ENCODE data around the gene KLHL29.

KLHL29 gene

DNA sequence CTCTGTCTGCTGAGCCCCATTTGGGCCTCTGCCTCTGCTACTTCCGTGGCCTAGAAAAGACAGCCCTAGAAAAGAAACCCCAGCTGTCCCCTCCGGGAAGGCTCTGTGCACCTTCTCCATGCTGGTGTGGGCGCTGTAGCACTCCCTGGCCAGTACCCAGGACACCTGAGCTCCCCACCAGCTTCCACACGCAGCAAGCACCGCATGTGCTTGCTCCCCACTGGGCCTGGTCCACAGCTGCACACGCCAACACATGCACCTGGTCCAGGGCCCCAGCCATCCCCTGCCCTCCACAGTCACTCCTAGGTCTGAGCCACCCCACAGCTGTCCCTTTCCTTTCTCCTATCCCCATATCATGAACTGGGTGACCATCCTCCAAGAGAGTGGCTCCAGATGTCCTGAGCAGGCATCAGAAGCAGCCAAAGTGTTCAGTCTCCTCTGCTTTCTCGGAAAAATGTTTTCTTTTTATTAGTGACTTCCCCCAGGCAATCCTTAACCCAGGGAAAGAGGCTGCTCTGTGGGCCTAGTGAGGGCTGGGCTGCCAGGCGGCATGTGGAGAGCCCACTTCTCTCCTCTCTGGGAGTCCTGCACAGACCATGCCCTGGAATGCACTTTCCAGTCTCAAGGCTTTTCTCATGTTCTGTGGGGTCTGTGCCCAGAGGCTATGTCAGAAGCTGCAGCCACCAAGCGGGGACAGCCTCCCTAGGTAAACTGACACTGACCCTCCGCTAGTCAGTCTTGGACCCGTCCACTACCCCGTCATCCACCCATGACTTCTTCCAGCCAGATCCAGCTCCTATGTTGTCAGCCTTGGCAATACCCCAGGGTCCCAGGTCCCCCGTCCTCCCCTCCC lies 133.7 kb downstream of the KLHL29 start:
- no peak overlapping the region for H3K4me3 ChIP-seq (replicated peaks; ENCODE audit: low read depth, low read length)
- DNase-seq (ENCODE audit: low read depth), result no peak
- TF ChIP-seq, protein P1, sequence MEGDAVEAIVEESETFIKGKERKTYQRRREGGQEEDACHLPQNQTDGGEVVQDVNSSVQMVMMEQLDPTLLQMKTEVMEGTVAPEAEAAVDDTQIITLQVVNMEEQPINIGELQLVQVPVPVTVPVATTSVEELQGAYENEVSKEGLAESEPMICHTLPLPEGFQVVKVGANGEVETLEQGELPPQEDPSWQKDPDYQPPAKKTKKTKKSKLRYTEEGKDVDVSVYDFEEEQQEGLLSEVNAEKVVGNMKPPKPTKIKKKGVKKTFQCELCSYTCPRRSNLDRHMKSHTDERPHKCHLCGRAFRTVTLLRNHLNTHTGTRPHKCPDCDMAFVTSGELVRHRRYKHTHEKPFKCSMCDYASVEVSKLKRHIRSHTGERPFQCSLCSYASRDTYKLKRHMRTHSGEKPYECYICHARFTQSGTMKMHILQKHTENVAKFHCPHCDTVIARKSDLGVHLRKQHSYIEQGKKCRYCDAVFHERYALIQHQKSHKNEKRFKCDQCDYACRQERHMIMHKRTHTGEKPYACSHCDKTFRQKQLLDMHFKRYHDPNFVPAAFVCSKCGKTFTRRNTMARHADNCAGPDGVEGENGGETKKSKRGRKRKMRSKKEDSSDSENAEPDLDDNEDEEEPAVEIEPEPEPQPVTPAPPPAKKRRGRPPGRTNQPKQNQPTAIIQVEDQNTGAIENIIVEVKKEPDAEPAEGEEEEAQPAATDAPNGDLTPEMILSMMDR (IDR thresholded peaks at IDR 0.05; ENCODE audit: low read length, missing control alignments), result no peak

DNA sequence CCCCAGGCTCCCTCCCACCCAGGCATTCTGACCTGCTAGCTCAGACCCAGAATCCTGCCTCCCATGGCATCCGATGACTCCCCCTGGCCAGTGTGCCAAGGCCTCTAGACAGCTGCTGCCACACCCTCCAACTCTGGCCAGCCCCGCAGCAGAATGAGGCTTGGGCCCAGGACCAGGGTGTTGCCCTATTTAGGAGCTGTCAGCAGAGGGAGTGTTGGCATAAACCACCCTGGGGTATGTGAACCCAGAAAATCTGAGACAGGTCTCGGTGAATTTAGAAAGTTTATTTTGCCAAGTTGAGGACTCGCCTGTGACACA lies 134.3 kb downstream of the KLHL29 start:
- TF ChIP-seq, protein P1 (IDR thresholded peaks at IDR 0.05; ENCODE audit: low read length, missing control alignments), result no peak
- no peak overlapping the region for H3K4me3 ChIP-seq (replicated peaks; ENCODE audit: low read depth, low read length)
- DNase-seq (ENCODE audit: low read depth), result no peak

DNA sequence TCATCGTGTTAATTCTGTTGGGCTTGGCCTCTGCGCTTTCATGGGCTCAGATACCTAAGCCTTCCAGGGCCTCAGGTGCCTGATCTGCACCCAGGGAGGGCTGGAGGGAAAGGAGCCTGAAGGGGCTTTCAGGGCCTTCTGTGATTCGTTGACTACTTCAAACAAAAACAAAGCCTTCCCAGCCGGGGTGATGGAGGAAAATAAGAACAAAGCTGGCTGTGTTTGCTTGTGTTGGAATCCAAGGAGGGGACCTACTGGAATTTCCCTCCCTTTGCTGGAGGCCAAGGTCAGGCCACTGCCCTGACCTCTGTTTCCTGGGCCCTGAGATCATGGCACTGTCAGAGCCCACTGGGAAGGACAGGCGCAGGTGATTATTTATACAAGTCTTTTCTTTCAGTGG lies 135.3 kb downstream of the KLHL29 start:
- H3K4me3 ChIP-seq (replicated peaks; ENCODE audit: low read depth, low read length), result no peak overlapping the region
- TF ChIP-seq, protein P1 (IDR thresholded peaks at IDR 0.05; ENCODE audit: low read length, missing control alignments), result no peak
- no peak for DNase-seq (ENCODE audit: low read depth)

DNA sequence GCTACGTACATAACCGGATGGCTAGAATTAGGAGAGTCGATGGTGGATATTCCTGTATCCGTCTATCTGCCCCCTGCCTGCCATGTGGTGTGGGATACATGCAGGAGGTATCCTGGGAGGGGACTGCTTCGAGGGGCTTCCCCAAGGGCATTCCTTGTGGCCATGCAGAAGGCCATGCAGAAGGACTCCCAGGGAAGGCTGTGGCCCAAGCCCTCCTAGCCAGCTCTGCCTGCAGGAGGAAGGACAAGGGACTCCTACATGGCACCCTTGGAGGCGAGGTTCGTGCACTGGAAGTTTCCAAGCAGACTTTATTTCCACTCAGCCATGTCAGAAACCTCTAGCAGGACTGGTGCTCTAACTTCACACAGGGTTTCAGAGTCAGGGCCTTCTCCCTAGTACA lies 136.1 kb downstream of the KLHL29 start:
- no peak for DNase-seq (ENCODE audit: low read depth)
- TF ChIP-seq, protein P1 (IDR thresholded peaks at IDR 0.05; ENCODE audit: low read length, missing control alignments), result no peak
- H3K4me3 ChIP-seq (replicated peaks; ENCODE audit: low read depth, low read length), result no peak overlapping the region

DNA sequence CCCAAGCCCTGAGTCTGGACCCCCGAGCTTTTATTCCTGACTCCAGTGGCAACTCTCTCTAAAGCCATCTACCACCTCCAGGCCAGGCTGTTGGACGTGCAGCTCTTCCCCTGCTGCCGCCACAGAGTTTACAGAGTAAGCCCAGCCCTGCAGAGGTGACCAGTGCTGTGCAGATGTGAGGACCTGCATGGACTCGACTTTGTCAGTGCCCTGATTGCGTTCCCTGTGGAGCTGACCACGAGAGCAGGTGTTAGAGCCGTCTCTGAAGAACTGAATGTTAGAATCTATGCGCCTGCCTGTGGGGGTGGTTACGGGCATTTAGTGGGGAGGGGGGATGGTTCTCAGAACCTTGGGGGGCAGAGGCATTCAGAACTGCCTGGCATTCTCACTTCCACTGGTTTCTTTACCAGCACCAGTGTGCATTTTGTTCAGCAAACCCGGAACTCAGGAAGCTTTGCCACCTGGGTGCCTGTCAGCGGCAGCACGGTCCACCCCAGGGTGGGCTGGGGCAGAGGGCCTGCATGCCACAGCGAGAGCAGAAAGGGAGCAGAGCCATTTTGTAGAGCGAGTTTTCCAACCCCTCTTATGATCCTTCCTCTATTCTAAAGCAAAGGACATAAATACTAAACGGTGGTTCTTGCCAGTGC lies 137.9 kb downstream of the KLHL29 start:
- no peak for DNase-seq (ENCODE audit: low read depth)
- TF ChIP-seq, protein P1 (IDR thresholded peaks at IDR 0.05; ENCODE audit: low read length, missing control alignments), result no peak
- H3K4me3 ChIP-seq (replicated peaks; ENCODE audit: low read depth, low read length), result no peak overlapping the region

DNA sequence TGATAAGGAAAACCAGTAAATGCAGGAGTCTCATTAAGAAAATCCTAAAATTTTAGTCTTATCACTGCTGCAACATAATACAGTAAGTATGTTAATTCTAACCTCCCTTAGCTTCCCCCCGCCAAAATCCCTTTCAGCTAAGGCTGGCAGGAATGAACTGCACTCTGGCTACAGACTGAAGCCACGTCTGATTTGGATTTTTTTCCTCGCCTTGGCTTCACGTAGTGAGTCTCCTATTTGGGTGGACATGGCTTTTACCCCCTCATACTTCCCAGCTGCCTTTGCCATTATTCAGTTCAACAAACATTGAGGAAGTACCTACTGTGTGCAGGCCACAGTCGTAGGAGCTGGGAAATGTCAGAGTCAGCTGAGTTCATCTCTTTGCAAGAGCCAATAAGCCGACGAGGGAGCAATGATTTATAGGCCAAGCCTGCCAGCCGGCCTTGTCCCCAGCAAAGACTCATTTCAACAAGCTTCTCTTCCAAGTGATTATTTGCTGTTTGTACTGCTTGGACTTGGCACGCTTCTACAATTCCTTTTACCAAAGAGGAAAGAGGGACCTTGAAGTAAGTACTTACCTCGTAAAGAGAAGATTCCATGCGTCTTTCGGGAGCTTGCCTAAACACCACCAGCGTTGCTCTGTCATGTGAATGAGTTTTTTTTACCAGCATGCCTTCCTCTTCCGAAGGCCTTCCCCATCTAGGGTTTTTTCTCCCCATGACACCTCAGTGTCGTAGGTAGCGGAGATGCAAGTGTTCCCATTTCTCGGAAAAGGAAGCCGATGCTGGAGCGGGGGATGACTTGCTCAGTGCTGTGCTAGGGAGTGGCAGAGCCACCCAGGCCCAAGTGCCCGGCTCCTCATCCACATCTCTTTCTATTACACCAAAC lies 138.6 kb downstream of the KLHL29 start:
- DNase-seq (ENCODE audit: low read depth), result no peak
- TF ChIP-seq, protein P1 (IDR thresholded peaks at IDR 0.05; ENCODE audit: low read length, missing control alignments), result no peak
- H3K4me3 ChIP-seq (replicated peaks; ENCODE audit: low read depth, low read length), result no peak overlapping the region

Data from fibroblast of pulmonary artery (primary cell).